HEK293 (cell line): Measurements from ENCODE around the gene PLPP7.

Experiments
- EGR2 ChIP-seq: fragments of 450-650 bp; formaldehyde crosslinking; IDR thresholded peaks from 2 replicates; pipeline ENCODE4 v1.5.1; 2016; ENCODE audit warnings: low read depth, missing biosample characterization, missing genetic modification characterization
- KLF8 ChIP-seq: fragments of 450-650 bp; formaldehyde crosslinking; IDR thresholded peaks from 2 replicates; pipeline ENCODE4 v1.5.1; 2016; ENCODE audit warnings: missing biosample characterization, missing genetic modification characterization
- MYNN ChIP-seq: fragments of 450-650 bp; formaldehyde crosslinking; IDR thresholded peaks from 2 replicates; pipeline ENCODE4 v1.5.1; 2016; ENCODE audit warnings: missing biosample characterization, missing genetic modification characterization, borderline replicate concordance
- PATZ1 ChIP-seq: fragments of 450-650 bp; formaldehyde crosslinking; IDR thresholded peaks from 2 replicates; pipeline ENCODE4 v1.5.1; 2016; ENCODE audit warnings: missing biosample characterization, missing genetic modification characterization
- PRDM2 ChIP-seq: fragments of 450-650 bp; formaldehyde crosslinking; IDR thresholded peaks from 2 replicates; pipeline ENCODE4 v1.5.1; 2016; ENCODE audit warnings: missing biosample characterization, missing genetic modification characterization, borderline replicate concordance
- SCRT2 ChIP-seq: fragments of 450-650 bp; formaldehyde crosslinking; IDR thresholded peaks from 2 replicates; pipeline ENCODE4 v1.5.1; 2016; ENCODE audit warnings: missing biosample characterization, missing genetic modification characterization
- SP3 ChIP-seq: fragments of 450-650 bp; formaldehyde crosslinking; IDR thresholded peaks from 2 replicates; pipeline ENCODE4 v1.5.1; 2016; ENCODE audit warnings: missing biosample characterization, missing genetic modification characterization
- YY1 ChIP-seq: fragments of 450-650 bp; formaldehyde crosslinking; IDR thresholded peaks from 2 replicates; pipeline ENCODE4 v1.5.1; 2018; ENCODE audit warnings: missing biosample characterization, missing genetic modification characterization
- ZBTB17 ChIP-seq: fragments of 450-650 bp; formaldehyde crosslinking; IDR thresholded peaks from 2 replicates; pipeline ENCODE4 v1.5.1; 2016; ENCODE audit warnings: missing biosample characterization, missing genetic modification characterization
- ZBTB21 ChIP-seq: fragments of 450-650 bp; formaldehyde crosslinking; IDR thresholded peaks from 2 replicates; pipeline ENCODE4 v1.5.1; 2017; ENCODE audit warnings: missing biosample characterization, missing genetic modification characterization
- ZBTB6 ChIP-seq: fragments of 450-650 bp; formaldehyde crosslinking; IDR thresholded peaks from 2 replicates; pipeline ENCODE4 v1.5.1; 2017; ENCODE audit warnings: missing biosample characterization, missing genetic modification characterization
- ZBTB7A ChIP-seq: fragments of 450-650 bp; formaldehyde crosslinking; IDR thresholded peaks from 2 replicates; pipeline ENCODE4 v1.5.1; 2016; ENCODE audit warnings: low read depth, missing biosample characterization, missing genetic modification characterization
- ZFP41 ChIP-seq: fragments of 450-650 bp; formaldehyde crosslinking; IDR thresholded peaks from 2 replicates; pipeline ENCODE4 v1.5.1; 2016; ENCODE audit warnings: missing biosample characterization, missing genetic modification characterization, borderline replicate concordance
- ZNF114 ChIP-seq: fragments of 450-650 bp; formaldehyde crosslinking; IDR thresholded peaks from 2 replicates; pipeline ENCODE4 v1.5.0; 2017; ENCODE audit warnings: missing biosample characterization, missing genetic modification characterization
- ZNF133 ChIP-seq: fragments of 450-650 bp; formaldehyde crosslinking; IDR thresholded peaks from 2 replicates; pipeline ENCODE4 v1.5.1; 2016; ENCODE audit warnings: missing biosample characterization, missing genetic modification characterization
- ZNF16 ChIP-seq: fragments of 450-650 bp; formaldehyde crosslinking; IDR thresholded peaks from 2 replicates; pipeline ENCODE4 v1.5.1; 2016; ENCODE audit warnings: low read depth, missing biosample characterization, missing genetic modification characterization
- ZNF202 ChIP-seq: fragments of 450-650 bp; formaldehyde crosslinking; IDR thresholded peaks from 2 replicates; pipeline ENCODE4 v1.5.1; 2016; ENCODE audit warnings: missing biosample characterization, missing genetic modification characterization, borderline replicate concordance
- ZNF221 ChIP-seq: fragments of 450-650 bp; formaldehyde crosslinking; IDR thresholded peaks from 2 replicates; pipeline ENCODE4 v1.5.1; 2017; ENCODE audit warnings: missing biosample characterization, missing genetic modification characterization, borderline replicate concordance
- ZNF391 ChIP-seq: fragments of 450-650 bp; formaldehyde crosslinking; IDR thresholded peaks from 2 replicates; pipeline ENCODE4 v1.5.1; 2016; ENCODE audit warnings: low read depth, missing biosample characterization, missing genetic modification characterization, borderline replicate concordance
- ZNF394 ChIP-seq: fragments of 450-650 bp; formaldehyde crosslinking; IDR thresholded peaks from 2 replicates; pipeline ENCODE4 v1.5.1; 2016; ENCODE audit warnings: missing biosample characterization, missing genetic modification characterization, mild to moderate bottlenecking, moderate library complexity, borderline replicate concordance
- ZNF513 ChIP-seq: fragments of 450-650 bp; IDR thresholded peaks from 2 replicates; pipeline ENCODE4 v1.5.1; 2018; ENCODE audit warnings: missing biosample characterization, missing genetic modification characterization
- ZNF514 ChIP-seq: fragments of 450-650 bp; formaldehyde crosslinking; IDR thresholded peaks from 2 replicates; pipeline ENCODE4 v1.5.1; 2016; ENCODE audit warnings: missing biosample characterization, missing genetic modification characterization
- ZNF561 ChIP-seq: fragments of 450-650 bp; IDR thresholded peaks from 2 replicates; pipeline ENCODE4 v1.5.1; 2018; ENCODE audit warnings: missing biosample characterization, missing genetic modification characterization, borderline replicate concordance
- ZNF664 ChIP-seq: fragments of 450-650 bp; formaldehyde crosslinking; IDR thresholded peaks from 2 replicates; pipeline ENCODE4 v1.5.1; 2016; ENCODE audit warnings: missing biosample characterization, missing genetic modification characterization
- ZNF76 ChIP-seq: fragments of 450-650 bp; formaldehyde crosslinking; IDR thresholded peaks from 2 replicates; pipeline ENCODE4; 2016; ENCODE audit warnings: low read depth, missing biosample characterization, missing genetic modification characterization, borderline replicate concordance
- ZNF777 ChIP-seq: fragments of 450-650 bp; formaldehyde crosslinking; IDR thresholded peaks from 2 replicates; pipeline ENCODE4 v1.5.1; 2017; ENCODE audit warnings: missing biosample characterization, missing genetic modification characterization, borderline replicate concordance
- ZSCAN23 ChIP-seq: fragments of 450-650 bp; formaldehyde crosslinking; IDR thresholded peaks from 2 replicates; pipeline ENCODE4 v1.5.1; 2016; ENCODE audit warnings: missing biosample characterization, missing genetic modification characterization

Gene PLPP7

GRCh38 chr9:131289301-131290035 is at the start of gene PLPP7 (continued):
- TF ChIP-seq KLF8 (no peak), YY1 (tag by site-specific recombination) (no peak), ZNF16 (tag by site-specific recombination) (no peak), ZNF221 (tag by site-specific recombination) (no peak), ZNF514 (tag by site-specific recombination) (no peak), SP3 (tag by site-specific recombination) (peak; percentile 50; the same call in 1 of the 2 replicates), ZNF114 (tag by site-specific recombination) (no peak), PRDM2 (tag by site-specific recombination) (no peak), ZNF664 (no peak), ZNF777 (tag by site-specific recombination) (no peak), MYNN (no peak), ZNF76 (tag by site-specific recombination) (peak; percentile 61; the same call in 1 of the 2 replicates), ZNF202 (tag by site-specific recombination) (no peak), ZFP41 (tag by site-specific recombination) (no peak), ZNF513 (tag by site-specific recombination) (no peak), EGR2 (tag by site-specific recombination) (no peak), ZBTB17 (tag by site-specific recombination) (peak; percentile 86), ZNF391 (tag by site-specific recombination) (no peak), ZBTB6 (tag by site-specific recombination) (no peak), ZNF394 (tag by site-specific recombination) (0 out of 2 replicates have a peak, but pooled peaks have one; percentile 34), SCRT2 (tag by site-specific recombination) (no peak), ZSCAN23 (tag by site-specific recombination) (no peak), ZBTB7A (tag by site-specific recombination) (no peak), ZBTB21 (tag by site-specific recombination) (peak; percentile 77), ZNF561 (tag by site-specific recombination) (no peak), ZNF133 (tag by site-specific recombination) (no peak), PATZ1 (tag by site-specific recombination) (no peak)
